Osteoblast (primary cell): Measurements from ENCODE around the gene C4orf50. TPM values are rescaled to one million over a fixed set of nuclear protein-coding genes. Genes with fewer than 3 reads are reported as not detected.

Experiments
- DNase-seq: peaks from one replicate; pipeline ENCODE4 v3.0.0; 2011; ENCODE audit warnings: low spot score, mixed read lengths; ENCODE audit not compliant: insufficient read length; ENCODE audit errors: missing footprints
- H2AFZ ChIP-seq: 2 replicates; pipeline ENCODE4 v1.6.0; 2011; ENCODE audit warnings: mild to moderate bottlenecking, low read length
- H3K27ac ChIP-seq: 2 replicates; pipeline ENCODE4 v1.5.1; 2011; ENCODE audit warnings: mild to moderate bottlenecking, low read depth, low read length, moderate library complexity
- H3K27me3 ChIP-seq: 2 replicates; pipeline ENCODE4 v1.6.0; 2012; ENCODE audit warnings: mild to moderate bottlenecking, control low read depth, inconsistent platforms, low read length, moderate library complexity; ENCODE audit not compliant: insufficient read depth
- H3K36me3 ChIP-seq: 2 replicates; pipeline ENCODE4 v1.5.1; 2011; ENCODE audit warnings: mild to moderate bottlenecking, low read length, control low read depth, moderate library complexity; ENCODE audit not compliant: insufficient read depth
- H3K4me1 ChIP-seq: 2 replicates; pipeline ENCODE4 v1.5.1; 2011; ENCODE audit warnings: mild to moderate bottlenecking, low read length, control low read depth, moderate library complexity; ENCODE audit not compliant: insufficient read depth
- H3K4me2 ChIP-seq: 2 replicates; pipeline ENCODE4 v1.6.0; 2011; ENCODE audit warnings: mild to moderate bottlenecking, low read length; ENCODE audit not compliant: insufficient read depth
- H3K4me3 ChIP-seq: fragments of 200-600 bp; sonication (generic); 3 replicates; pipeline ENCODE4 v1.5.1; 2012; ENCODE audit warnings: mild to moderate bottlenecking, low read length, inconsistent platforms; ENCODE audit not compliant: insufficient read depth
- H3K79me2 ChIP-seq: 2 replicates; pipeline ENCODE4 v1.6.0; 2012; ENCODE audit warnings: mild to moderate bottlenecking, low read length, control low read depth, inconsistent platforms; ENCODE audit not compliant: insufficient read depth
- H3K9me3 ChIP-seq: 2 replicates; pipeline ENCODE4 v1.5.1; 2011; ENCODE audit warnings: low read depth, low read length, control low read depth
- H4K20me1 ChIP-seq: 2 replicates; pipeline ENCODE4 v1.6.0; 2012; ENCODE audit warnings: mild to moderate bottlenecking, low read length, control low read depth; ENCODE audit not compliant: insufficient read depth
- CTCF ChIP-seq: IDR thresholded peaks from 2 replicates; pipeline ENCODE4 v1.5.1; 2011; ENCODE audit warnings: mild to moderate bottlenecking, low read depth, low read length, moderate library complexity; ENCODE audit errors: extremely low read depth
- total RNA-seq: library from RNA; depleted of rRNA; stranded (reverse); fragments of >200 nt; gene quantifications from 2 replicates; pipeline ENCODE4 v1.2.3, GENCODE V29; 2012

The C4orf50 gene
- total RNA-seq, 1 donor = not detected

DNA sequence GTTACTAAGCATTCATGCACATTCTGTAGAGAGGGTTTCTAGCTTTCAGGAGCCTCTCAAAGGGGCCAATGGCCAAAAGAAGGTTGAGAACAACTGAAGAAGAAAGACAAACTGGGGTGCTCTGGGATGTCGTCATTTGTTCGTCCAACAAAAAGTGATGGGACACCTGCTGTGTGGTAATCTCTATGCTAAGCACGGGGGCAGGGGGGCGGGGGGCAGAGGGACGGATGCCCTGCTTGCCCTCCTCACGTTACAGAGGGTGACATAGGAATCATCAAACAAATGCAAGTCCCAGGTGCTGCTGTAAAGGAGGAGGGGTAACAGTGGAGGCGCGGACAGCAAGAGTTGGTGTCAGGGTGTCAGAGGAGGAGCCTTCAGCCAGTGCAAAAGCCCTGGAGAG is 112.5 kb downstream of the C4orf50 start:
- H3K4me3 ChIP-seq = no peak overlapping the region
- no peaks in the 10 kb centered on the region for H4K20me1 ChIP-seq
- no peak for TF ChIP-seq CTCF
- H3K27me3 ChIP-seq = no peaks in the 10 kb centered on the region
- no peak for DNase-seq
- H3K79me2 ChIP-seq = no peaks in the 10 kb centered on the region
- H3K4me2 ChIP-seq = no peak overlapping the region
- H3K36me3 ChIP-seq = no peaks in the 10 kb centered on the region
- H2AFZ ChIP-seq = no peak overlapping the region
- H3K27ac ChIP-seq = no peak overlapping the region
- H3K9me3 ChIP-seq = no peaks in the 10 kb centered on the region
- no peaks in the 10 kb centered on the region for H3K4me1 ChIP-seq

DNA sequence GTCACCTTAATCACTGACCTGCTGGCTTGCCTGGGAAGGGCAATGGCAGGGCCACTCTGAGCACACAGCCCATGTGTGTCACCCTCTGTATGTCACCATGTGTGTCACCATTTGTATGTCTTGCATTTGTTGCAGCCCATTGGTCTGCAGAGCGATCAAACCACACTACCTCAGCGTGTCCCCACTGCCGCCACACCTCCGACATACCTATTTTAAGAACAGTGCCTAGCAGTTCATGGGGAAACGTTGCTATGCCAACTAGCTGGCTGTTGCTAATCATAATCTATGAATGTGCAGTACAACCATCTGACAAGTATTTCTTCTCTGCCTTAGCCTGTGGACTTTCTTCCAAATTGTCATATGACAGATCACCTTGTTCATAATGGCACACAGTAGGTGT is 117.4 kb downstream of the C4orf50 start:
- Histone ChIP-seq H2AFZ (no peak overlapping the region), H3K4me1 (no peaks in the 10 kb centered on the region), H3K4me3 (no peak overlapping the region), H3K4me2 (no peak overlapping the region), H3K36me3 (no peaks in the 10 kb centered on the region), H4K20me1 (no peaks in the 10 kb centered on the region), H3K27me3 (no peaks in the 10 kb centered on the region), H3K9me3 (no peaks in the 10 kb centered on the region), H3K27ac (no peak overlapping the region), H3K79me2 (no peaks in the 10 kb centered on the region)
- DNase-seq = no peak
- TF ChIP-seq CTCF = no peak

GRCh38 chr4:5899881-5900280 is 118.3 kb downstream of the C4orf50 start:
- Histone ChIP-seq H3K27me3 (no peaks in the 10 kb centered on the region), H3K4me3 (no peak overlapping the region), H3K4me2 (no peak overlapping the region)

DNA sequence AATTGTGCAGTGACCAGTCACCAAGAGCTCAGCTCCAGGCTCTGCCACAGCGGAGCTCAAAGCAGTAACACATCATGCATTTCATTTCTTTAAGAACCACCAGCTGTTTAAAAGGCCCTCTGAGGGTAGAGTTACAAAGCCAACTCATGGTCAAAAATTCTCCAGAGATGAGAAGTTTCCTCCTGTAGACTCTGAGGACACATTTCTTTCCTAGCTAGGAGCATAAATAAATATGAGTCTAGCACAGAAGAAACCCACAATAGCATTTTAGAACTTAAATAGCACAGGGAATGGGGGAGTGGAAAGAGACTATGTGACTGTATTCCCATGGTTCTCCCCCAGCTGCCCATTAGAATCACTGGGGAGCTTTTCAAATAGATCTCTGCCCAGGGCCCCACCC is 118.8 kb downstream of the C4orf50 start:
- Histone ChIP-seq H3K27me3 (no peaks in the 10 kb centered on the region), H3K9me3 (no peaks in the 10 kb centered on the region), H3K4me2 (no peak overlapping the region), H3K79me2 (no peaks in the 10 kb centered on the region), H3K27ac (no peak overlapping the region), H3K36me3 (no peaks in the 10 kb centered on the region), H4K20me1 (no peaks in the 10 kb centered on the region), H3K4me3 (no peak overlapping the region), H2AFZ (no peak overlapping the region), H3K4me1 (no peaks in the 10 kb centered on the region)
- no peak for TF ChIP-seq CTCF
- no peak for DNase-seq

More at GRCh38 chr4:5899881-5900280, 118.3 kb downstream of the C4orf50 start:
- H4K20me1 ChIP-seq = no peaks in the 10 kb centered on the region
- no peak for DNase-seq
- H3K4me1 ChIP-seq = no peaks in the 10 kb centered on the region
- H2AFZ ChIP-seq = no peak overlapping the region
- H3K9me3 ChIP-seq = no peaks in the 10 kb centered on the region
- no peaks in the 10 kb centered on the region for H3K36me3 ChIP-seq
- H3K27ac ChIP-seq = no peak overlapping the region
- H3K79me2 ChIP-seq = no peaks in the 10 kb centered on the region
- TF ChIP-seq CTCF = no peak
